Endothelial cell of umbilical vein (primary cell): ENCODE results near the gene TMEM98. TPM values are rescaled to one million over a fixed set of nuclear protein-coding genes. Genes with fewer than 3 reads are reported as not detected.

Experiments
- BruUV-seq: library from RNA; stranded (reverse); fragments of 400-500 nt; replicated peaks from 2 replicates; lab custom pipeline; 2021; lab: Mats Ljungman, UMichigan
- CTCF ChIA-PET: fragments of 300-600, 350-600 bp; sonication (Branson Sonifier 250); formaldehyde crosslinking; loops from one replicate; lab custom pipeline; 2021; ENCODE audit warnings: antibody characterized with exemption, inconsistent platforms; lab: Charles Lee
- POLR2A ChIA-PET: fragments of 300-600, 350-600 bp; sonication (Branson Sonifier 250); formaldehyde crosslinking; loops from one replicate; lab custom pipeline; 2021; ENCODE audit warnings: antibody characterized with exemption, inconsistent platforms; lab: Charles Lee
- DNase-seq: peaks from one replicate; pipeline ENCODE4 v3.0.0-alpha.2; 2011; ENCODE audit warnings: low read depth, low spot score
- FAIRE-seq: peaks from 2 replicates; lab custom pipeline; 2011; peaks lifted over from hg19 to GRCh38; lab: Jason Lieb, UNC
- H2AFZ ChIP-seq: 2 replicates; pipeline ENCODE4 v1.6.0; 2012; ENCODE audit warnings: low read depth, low read length, control low read depth, inconsistent platforms
- H3K27ac ChIP-seq: 2 replicates; pipeline ENCODE4 v1.5.1; 2011; ENCODE audit warnings: low read depth, mild to moderate bottlenecking, control low read depth, low read length, moderate library complexity; ENCODE audit not compliant: insufficient read depth
- H3K27me3 ChIP-seq, 2 experiments: 2 replicates each; pipeline versions ENCODE4 v1.6.0 to v1.6.1; 2011; ENCODE audit warnings: low read length in 2 of 2, mixed read lengths in 1 of 2; ENCODE audit not compliant: control insufficient read depth in 2 of 2, insufficient read depth in 2 of 2
- H3K36me3 ChIP-seq, 2 experiments: 2 replicates in 1 of 2; 3 replicates in 1 of 2; pipeline ENCODE4 v1.5.1; 2011; ENCODE audit warnings: low read length in 2 of 2, mild to moderate bottlenecking in 1 of 2, moderate library complexity in 1 of 2; ENCODE audit not compliant: control insufficient read depth in 2 of 2, insufficient read depth in 2 of 2; ENCODE audit errors: extremely low read depth in 1 of 2
- H3K4me1 ChIP-seq: 3 replicates; pipeline ENCODE4 v1.5.1; 2011; ENCODE audit warnings: mild to moderate bottlenecking, low read length; ENCODE audit not compliant: control insufficient read depth, insufficient read depth; ENCODE audit errors: extremely low read depth
- H3K4me2 ChIP-seq: 2 replicates; pipeline ENCODE4 v1.6.1; 2011; ENCODE audit warnings: low read length, control low read depth, mixed read lengths; ENCODE audit not compliant: insufficient read depth
- H3K4me3 ChIP-seq, 3 experiments: fragments of 200-600 bp in 1 of 3; sonication (generic), shearing (Covaris generic) in 1 of 3; replicated peaks in 1 of 3; 2 replicates each; pipeline ENCODE4 v1.5.1; 2011 to 2016; ENCODE audit warnings: control low read depth in 3 of 3, low read length in 3 of 3, mild to moderate bottlenecking in 2 of 3, inconsistent platforms in 1 of 3, low read depth in 1 of 3, moderate library complexity in 1 of 3; ENCODE audit not compliant: insufficient read depth in 1 of 3
- H3K79me2 ChIP-seq: 2 replicates; pipeline ENCODE4 v1.6.0; 2012; ENCODE audit warnings: low read length, inconsistent platforms; ENCODE audit not compliant: control insufficient read depth, insufficient read depth
- H3K9ac ChIP-seq: replicated peaks from 2 replicates; pipeline ENCODE3; 2011; ENCODE audit warnings: low read length, control low read depth; ENCODE audit not compliant: insufficient read depth; ENCODE audit errors: extremely low read depth
- H3K9me1 ChIP-seq: replicated peaks from 3 replicates; pipeline ENCODE4 v1.6.0; 2011; ENCODE audit warnings: mild to moderate bottlenecking, low read length; ENCODE audit not compliant: control insufficient read depth, insufficient read depth; ENCODE audit errors: extremely low read depth
- H3K9me3 ChIP-seq: replicated peaks from 2 replicates; pipeline ENCODE4 v1.5.1; 2012; ENCODE audit warnings: low read length, inconsistent platforms; ENCODE audit not compliant: control insufficient read depth, insufficient read depth
- H4K20me1 ChIP-seq: replicated peaks from 2 replicates; pipeline ENCODE3; 2011; ENCODE audit warnings: mild to moderate bottlenecking, low read length; ENCODE audit not compliant: control insufficient read depth, insufficient read depth; ENCODE audit errors: extremely low read depth
- CTCF ChIP-seq, 2 donors: IDR thresholded peaks; 1 replicate in 1 of 2; 2 replicates in 1 of 2; pipeline ENCODE4 v1.5.1; 2011; ENCODE audit warnings: low read length in 2 of 2, mild to moderate bottlenecking in 2 of 2, moderate library complexity in 2 of 2, control low read depth in 1 of 2, inconsistent platforms in 1 of 2, low read depth in 1 of 2; ENCODE audit not compliant: insufficient read depth in 1 of 2; ENCODE audit errors: extremely low read depth in 1 of 2
- EZH2 ChIP-seq: IDR thresholded peaks from 2 replicates; pipeline ENCODE4 v1.6.1; 2012; ENCODE audit warnings: borderline replicate concordance, low read depth, mild to moderate bottlenecking, moderate library complexity, low read length, inconsistent platforms; ENCODE audit not compliant: severe bottlenecking
- FOS ChIP-seq: IDR thresholded peaks from 2 replicates; pipeline ENCODE4 v1.6.1; 2011; ENCODE audit warnings: mild to moderate bottlenecking, low read length, moderate library complexity, borderline replicate concordance; ENCODE audit not compliant: insufficient read depth
- GATA2 ChIP-seq: IDR thresholded peaks from 2 replicates; pipeline ENCODE4 v1.7.0; 2011; ENCODE audit warnings: low read depth, mild to moderate bottlenecking, moderate library complexity, mixed read lengths, low read length; ENCODE audit not compliant: insufficient read length, insufficient read depth
- JUN ChIP-seq: IDR thresholded peaks from 2 replicates; pipeline ENCODE4 v1.6.1; 2011; ENCODE audit warnings: borderline replicate concordance, low read depth; ENCODE audit not compliant: insufficient read length, insufficient read depth
- MYC ChIP-seq: IDR thresholded peaks from one replicate; pipeline ENCODE4 v1.6.1; 2011; ENCODE audit warnings: mild to moderate bottlenecking, low read depth, low read length
- POLR2A ChIP-seq: IDR thresholded peaks from 2 replicates; pipeline ENCODE4 v1.6.1; 2012; ENCODE audit warnings: low read depth, mild to moderate bottlenecking, control low read depth, low read length
- POLR2AphosphoS5 ChIP-seq: IDR thresholded peaks from 2 replicates; pipeline ENCODE4 v1.6.1; 2012; ENCODE audit warnings: low read depth, mild to moderate bottlenecking, control low read depth, low read length, moderate library complexity; ENCODE audit not compliant: insufficient read depth
- dilution Hi-C: fragments of 300-500 bp; cut with MboI; formaldehyde crosslinking; loops from one replicate; pipeline ENCODE4 v1.15.0; 2019; ENCODE audit warnings: low sequenced_read_pairs; ENCODE audit not compliant: extremely low pct_ligation_motif_present
- intact Hi-C: fragments of 100-400 bp; cut with micrococcal nuclease; formaldehyde crosslinking; loops from one replicate; pipeline ENCODE4 v1.10.0; 2022
- polyA plus RNA-seq, 4 experiments: library from polyadenylated mRNA; depleted of rRNA in 3 of 4; stranded (reverse) in 3 of 4; unstranded in 1 of 4; fragments of >200 nt; gene quantifications; 2 replicates each; pipeline versions ENCODE4 v1.2.1 to v1.2.3, GENCODE V29; 2011 to 2012; ENCODE audit warnings: missing spikeins in 1 of 4
- total RNA-seq: library from RNA; stranded (reverse); gene quantifications from 2 replicates; pipeline ENCODE4 v1.2.3, GENCODE V29; 2021
- TF ChIP-seq, protein P1 (sequence below): IDR thresholded peaks from 2 replicates; pipeline ENCODE4 v1.6.1; 2011; ENCODE audit not compliant: insufficient read depth, insufficient read length

The TMEM98 gene
- total and polyA plus RNA-seq, 2 donors (not counting 3 experiments of a cell fraction or from before 2014, with no cell fraction given) = 83.6 to 456 TPM

GRCh38 chr17:32882029-32882428, 45.9 kb upstream of the TMEM98 start:
- Histone ChIP-seq H3K79me2 (no peaks in the 10 kb centered on the region), H3K36me3 (no peaks in the 10 kb centered on the region), H3K4me1 (peaks cover 5% of the 10 kb centered on the region), H3K27ac (no peak overlapping the region), H4K20me1 (no peaks in the 10 kb centered on the region), H3K9me3 (no peaks in the 10 kb centered on the region), H3K9ac (no peak overlapping the region), H3K27me3 (peaks cover 5% of the 10 kb centered on the region in 2 experiments), H2AFZ (no peak overlapping the region), H3K4me2 (no peak overlapping the region), H3K9me1 (no peaks in the 10 kb centered on the region), H3K4me3 (no peak overlapping the region)
- intact Hi-C loops = no loop called here
- ChIA-PET POLR2A (no interaction called here), CTCF (interaction anchor here (0.7 to 9.1 kb wide), 2 partner anchors 60 to 102 kb away, joined by 3 to 420 read pairs; no protein-coding TSS in a partner anchor)
- no peak for DNase-seq
- no TSS peak for BruUV-seq
- dilution Hi-C loops = no loop called here
- TF ChIP-seq POLR2AphosphoS5 (no peak), POLR2A (no peak), FOS (no peak), EZH2 (no peak), GATA2 (no peak), JUN (no peak), MYC (no peak), CTCF (IDR thresholded peaks at IDR 0.05; ENCODE audit: extremely low read depth in 1 of 2, insufficient read depth in 1 of 2, low read depth in 1 of 2, low read length in 2 of 2) (no peak)
- TF ChIP-seq, protein P1, sequence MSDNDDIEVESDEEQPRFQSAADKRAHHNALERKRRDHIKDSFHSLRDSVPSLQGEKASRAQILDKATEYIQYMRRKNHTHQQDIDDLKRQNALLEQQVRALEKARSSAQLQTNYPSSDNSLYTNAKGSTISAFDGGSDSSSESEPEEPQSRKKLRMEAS = no peak
- FAIRE-seq = no peak
